ENCODE measurements around the gene PLEKHG3. TPM values are rescaled to one million over a fixed set of nuclear protein-coding genes. Genes with fewer than 3 reads are reported as not detected.

Gene PLEKHG3
- total and polyA plus RNA-seq, 7 experiments from 2014 or later = 0.17 to 43.6 (median 2.0) TPM

DNA sequence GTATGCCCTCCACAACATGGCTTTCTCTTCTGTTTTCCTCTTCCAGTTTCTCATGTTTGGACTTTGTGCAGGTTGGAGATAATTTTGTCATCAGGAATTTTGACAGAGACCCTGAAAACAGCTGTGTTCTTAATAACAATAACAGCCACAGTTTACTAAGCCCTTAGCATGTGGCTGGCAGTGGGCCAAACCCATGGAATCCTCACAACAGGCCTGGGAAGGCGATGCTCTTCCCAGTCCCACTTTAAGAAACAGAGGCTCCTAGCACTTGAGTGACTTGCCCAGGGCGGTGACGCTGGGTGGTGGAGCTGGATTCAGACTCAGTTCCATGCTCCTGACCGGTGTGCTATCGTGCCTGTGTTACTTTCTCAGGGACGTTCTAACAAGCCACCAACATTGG is 20.1 kb upstream of the PLEKHG3 start:
- ATAC-seq (no peak), DNase-seq (no peak)
- intact Hi-C loops (cut with micrococcal nuclease) = no loop called here
- H3K36me3 ChIP-seq (ENCODE audit: control insufficient read depth in 2 of 3, insufficient read depth in 3 of 3, low read length in 3 of 3) = no peaks in the 10 kb centered on the region
- H3K4me3 ChIP-seq (ENCODE audit: low read length) = no peak overlapping the region
- H3K27me3 ChIP-seq (ENCODE audit: control insufficient read depth in 2 of 2, insufficient read depth in 2 of 2, low read length in 2 of 2) = no peaks in the 10 kb centered on the region
- Mint-ChIP-seq H3K4me3 (no peak overlapping the region), H3K36me3 (no peaks in the 10 kb centered on the region), H3K27me3 (peaks cover 0 to 11% (median 3%) of the 10 kb centered on the region in 5 donors), H3K9me3 (no peaks in the 10 kb centered on the region), H3K27ac (no peak overlapping the region), H3K4me1 (peaks cover 0 to 26% (median 5%) of the 10 kb centered on the region in 7 donors)
- H3K4me1 ChIP-seq (ENCODE audit: control insufficient read depth in 2 of 2, insufficient read depth in 2 of 2, low read length in 2 of 2) = peaks cover 0 to 11% of the 10 kb centered on the region in 2 donors
- ChIA-PET POLR2A (no interaction called here), CTCF (interaction anchor here (0.6 kb wide), 1 partner anchor 48 kb away, joined by 3 read pairs; no protein-coding TSS in a partner anchor)
- no peaks in the 10 kb centered on the region for H3K9me3 ChIP-seq (ENCODE audit: control insufficient read depth in 2 of 3, low read length in 3 of 3)
- no peak overlapping the region for H3K27ac ChIP-seq (ENCODE audit: low read depth, low read length)

DNA sequence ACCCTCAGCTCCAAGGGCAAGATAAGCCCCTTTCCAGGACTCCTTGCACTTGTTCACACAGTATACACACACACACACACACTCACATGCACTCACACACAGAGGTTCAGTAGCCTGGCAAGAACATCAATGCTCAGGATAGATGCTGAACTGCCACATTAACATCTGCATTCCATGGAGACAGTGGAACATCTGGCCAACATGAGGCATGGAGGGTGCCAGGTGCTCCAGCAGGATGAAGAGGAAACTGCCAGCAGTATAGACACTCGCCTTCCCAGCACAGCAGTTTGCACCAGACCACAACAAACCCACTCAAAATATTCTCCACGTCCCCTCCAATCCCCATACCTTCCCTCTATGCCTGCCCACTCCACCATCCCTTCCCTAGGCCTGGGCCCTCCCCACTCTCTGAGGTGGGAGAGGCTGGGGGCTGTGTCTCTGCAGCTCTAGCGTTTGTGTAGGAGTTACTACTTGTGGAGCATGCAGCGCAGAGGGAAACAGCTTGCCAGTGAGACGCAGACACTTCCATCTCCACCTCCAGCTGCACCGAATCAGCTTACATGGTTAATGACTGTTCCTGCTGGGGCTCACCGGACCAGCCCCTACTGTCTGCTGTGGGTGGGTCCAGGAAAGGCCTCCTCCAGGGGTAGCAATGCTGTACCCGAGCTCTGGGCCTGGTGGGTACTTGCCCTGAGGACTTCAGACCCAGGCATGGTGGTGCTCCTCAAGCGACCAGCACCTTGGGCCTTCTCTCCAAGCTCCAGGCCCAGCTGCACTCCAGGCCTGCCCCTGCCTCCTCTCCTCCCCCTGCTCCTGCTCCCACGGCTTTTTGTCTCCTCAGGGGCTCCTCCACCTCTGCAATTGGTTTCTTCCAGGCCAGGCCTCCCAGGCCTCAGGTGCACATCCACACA is 18.6 kb upstream of the PLEKHG3 start:
- no peak for DNase-seq
- H3K27me3 ChIP-seq (ENCODE audit: control insufficient read depth in 2 of 2, insufficient read depth in 2 of 2, low read length in 2 of 2) = no peaks in the 10 kb centered on the region
- H3K36me3 ChIP-seq (ENCODE audit: control insufficient read depth in 2 of 3, insufficient read depth in 3 of 3, low read length in 3 of 3) = no peaks in the 10 kb centered on the region
- H3K4me1 ChIP-seq (ENCODE audit: control insufficient read depth in 2 of 2, insufficient read depth in 2 of 2, low read length in 2 of 2) = peaks cover 0 to 16% of the 10 kb centered on the region in 2 donors
- intact Hi-C loops (cut with micrococcal nuclease) = no loop called here
- Mint-ChIP-seq H3K4me3 (no peak overlapping the region), H3K27me3 (peaks cover 0 to 21% (median 3%) of the 10 kb centered on the region in 5 donors), H3K27ac (peak overlapping the region in 1 of 9 donors; percentile 53), H3K9me3 (no peaks in the 10 kb centered on the region), H3K36me3 (no peaks in the 10 kb centered on the region), H3K4me1 (peaks cover 0 to 17% (median 6%) of the 10 kb centered on the region in 7 donors)
- no peaks in the 10 kb centered on the region for H3K9me3 ChIP-seq (ENCODE audit: control insufficient read depth in 2 of 3, low read length in 3 of 3)
- H3K4me3 ChIP-seq (ENCODE audit: low read length) = no peak overlapping the region
- POLR2A ChIA-PET = no interaction called here
- ATAC-seq = no peak
- H3K27ac ChIP-seq (ENCODE audit: low read depth, low read length) = no peak overlapping the region
- CTCF ChIA-PET = interaction anchor here (0.6 to 1.0 kb wide), 3 partner anchors 21 to 161 kb away, joined by 3 read pairs; no protein-coding TSS in a partner anchor

DNA sequence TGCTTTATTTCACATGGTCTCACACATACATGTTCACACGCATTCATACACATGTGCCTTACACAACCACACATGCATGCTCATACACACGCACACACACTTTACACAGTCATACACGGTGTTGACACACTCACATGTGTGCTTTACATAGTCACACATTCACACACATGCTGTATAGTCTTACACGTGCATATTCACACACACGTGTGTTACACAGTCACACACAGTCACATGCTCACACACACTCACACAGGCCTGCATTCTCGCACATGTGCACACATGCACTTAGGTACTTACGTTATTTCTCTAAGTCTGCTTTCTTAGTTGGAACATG is 18.0 kb upstream of the PLEKHG3 start:
- Mint-ChIP-seq H3K4me3 (no peak overlapping the region), H3K4me1 (peaks cover 0 to 19% (median 6%) of the 10 kb centered on the region in 7 donors), H3K36me3 (no peaks in the 10 kb centered on the region), H3K9me3 (no peaks in the 10 kb centered on the region), H3K27ac (no peak overlapping the region), H3K27me3 (peaks cover 0 to 21% (median 3%) of the 10 kb centered on the region in 5 donors)
- POLR2A ChIA-PET = no interaction called here
- ATAC-seq = no peak
- no peaks in the 10 kb centered on the region for H3K36me3 ChIP-seq (ENCODE audit: control insufficient read depth in 2 of 3, insufficient read depth in 3 of 3, low read length in 3 of 3)
- CTCF ChIA-PET = no interaction called here
- DNase-seq = no peak
- H3K4me3 ChIP-seq (ENCODE audit: low read length) = no peak overlapping the region
- no peaks in the 10 kb centered on the region for H3K9me3 ChIP-seq (ENCODE audit: control insufficient read depth in 2 of 3, low read length in 3 of 3)
- intact Hi-C loops (cut with micrococcal nuclease) = no loop called here
- no peak overlapping the region for H3K27ac ChIP-seq (ENCODE audit: low read depth, low read length)
- H3K4me1 ChIP-seq (ENCODE audit: control insufficient read depth in 2 of 2, insufficient read depth in 2 of 2, low read length in 2 of 2) = peaks cover 0 to 16% of the 10 kb centered on the region in 2 donors
- no peaks in the 10 kb centered on the region for H3K27me3 ChIP-seq (ENCODE audit: control insufficient read depth in 2 of 2, insufficient read depth in 2 of 2, low read length in 2 of 2)

DNA sequence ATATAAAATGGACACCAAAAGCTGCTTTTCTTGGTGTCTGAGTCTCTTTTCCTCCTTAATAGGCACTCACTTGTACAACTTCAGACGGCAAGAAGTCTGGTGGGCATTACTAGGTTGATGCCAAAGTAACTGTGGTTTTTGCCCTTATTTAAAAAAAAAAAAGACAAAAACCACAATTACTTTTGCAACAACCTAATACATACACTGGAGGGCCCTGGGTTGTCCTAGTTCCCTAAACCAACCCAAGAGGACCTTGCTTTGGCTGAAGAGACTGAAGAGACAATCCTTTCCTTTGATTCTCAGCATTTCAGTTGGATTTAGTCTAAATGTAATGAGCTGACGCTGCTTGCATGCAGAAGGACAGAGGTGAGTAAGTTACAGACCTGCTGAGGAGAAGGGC is 16.2 kb upstream of the PLEKHG3 start:
- no peaks in the 10 kb centered on the region for H3K9me3 ChIP-seq (ENCODE audit: control insufficient read depth in 2 of 3, low read length in 3 of 3)
- H3K9me3 Mint-ChIP-seq = no peaks in the 10 kb centered on the region
- H3K4me3 Mint-ChIP-seq = peak overlapping the region in 1 of 10 donors; percentile 29
- no peaks in the 10 kb centered on the region for H3K36me3 ChIP-seq (ENCODE audit: control insufficient read depth in 2 of 3, insufficient read depth in 3 of 3, low read length in 3 of 3)
- DNase-seq = no peak
- H3K27me3 ChIP-seq (ENCODE audit: control insufficient read depth in 2 of 2, insufficient read depth in 2 of 2, low read length in 2 of 2) = no peaks in the 10 kb centered on the region
- intact Hi-C loops (cut with micrococcal nuclease) = no loop called here
- CTCF ChIA-PET = interaction anchor here (1.2 kb wide), 1 partner anchor 62 kb away, joined by 6 read pairs; no protein-coding TSS in a partner anchor
- no peak overlapping the region for H3K27ac Mint-ChIP-seq
- ATAC-seq = peak; percentile 49
- H3K4me3 ChIP-seq (ENCODE audit: low read length) = no peak overlapping the region
- POLR2A ChIA-PET = no interaction called here
- peaks cover 0 to 31% (median 6%) of the 10 kb centered on the region in 7 donors for H3K4me1 Mint-ChIP-seq
- H3K4me1 ChIP-seq (ENCODE audit: control insufficient read depth in 2 of 2, insufficient read depth in 2 of 2, low read length in 2 of 2) = peaks cover 0 to 16% of the 10 kb centered on the region in 2 donors
- no peak overlapping the region for H3K27ac ChIP-seq (ENCODE audit: low read depth, low read length)
- H3K27me3 Mint-ChIP-seq = peaks cover 0 to 28% (median 7%) of the 10 kb centered on the region in 5 donors
- H3K36me3 Mint-ChIP-seq = no peaks in the 10 kb centered on the region

DNA sequence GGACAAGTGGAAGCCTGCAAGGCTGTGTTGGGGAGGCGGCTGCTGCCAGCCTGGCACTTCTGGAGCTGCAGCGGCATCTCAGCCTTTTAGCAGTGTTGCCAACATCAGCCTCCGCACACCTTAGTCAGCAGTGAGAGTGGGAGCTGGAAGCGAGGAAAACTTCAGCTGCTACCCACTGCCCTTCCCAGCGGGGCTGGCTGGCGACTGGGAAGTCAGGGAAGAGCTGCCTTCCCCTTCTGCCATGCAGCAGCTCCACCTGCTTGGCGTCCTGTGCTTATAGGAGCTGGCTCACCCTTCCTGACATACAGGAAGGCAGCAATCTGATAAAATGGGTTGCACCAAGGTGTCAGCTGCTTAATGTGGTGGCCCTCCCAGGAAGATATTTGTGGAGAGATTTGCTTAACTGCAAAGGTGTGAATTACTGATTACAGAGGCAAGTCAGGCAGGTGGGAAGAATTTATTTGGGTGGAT is 15.4 kb upstream of the PLEKHG3 start:
- Mint-ChIP-seq H3K27ac (peak overlapping the region in 1 of 9 donors; percentile 55), H3K36me3 (no peaks in the 10 kb centered on the region), H3K4me3 (peak overlapping the region in 1 of 10 donors; percentile 11), H3K9me3 (no peaks in the 10 kb centered on the region), H3K4me1 (peaks cover 0 to 33% (median 6%) of the 10 kb centered on the region in 7 donors), H3K27me3 (peaks cover 0 to 32% (median 7%) of the 10 kb centered on the region in 5 donors)
- Histone ChIP-seq H3K36me3 (ENCODE audit: control insufficient read depth in 2 of 3, insufficient read depth in 3 of 3, low read length in 3 of 3) (no peaks in the 10 kb centered on the region), H3K27ac (ENCODE audit: low read depth, low read length) (no peak overlapping the region), H3K9me3 (ENCODE audit: control insufficient read depth in 2 of 3, low read length in 3 of 3) (no peaks in the 10 kb centered on the region), H3K4me3 (ENCODE audit: low read length) (no peak overlapping the region), H3K4me1 (ENCODE audit: control insufficient read depth in 2 of 2, insufficient read depth in 2 of 2, low read length in 2 of 2) (peaks cover 0 to 16% of the 10 kb centered on the region in 2 donors), H3K27me3 (ENCODE audit: control insufficient read depth in 2 of 2, insufficient read depth in 2 of 2, low read length in 2 of 2) (no peaks in the 10 kb centered on the region)
- CTCF ChIA-PET = interaction anchor here (1.2 kb wide), 1 partner anchor 61 kb away, joined by 6 read pairs; no protein-coding TSS in a partner anchor
- DNase-seq (no peak), ATAC-seq (no peak)
- POLR2A ChIA-PET = no interaction called here
- intact Hi-C loops (cut with micrococcal nuclease) = no loop called here

DNA sequence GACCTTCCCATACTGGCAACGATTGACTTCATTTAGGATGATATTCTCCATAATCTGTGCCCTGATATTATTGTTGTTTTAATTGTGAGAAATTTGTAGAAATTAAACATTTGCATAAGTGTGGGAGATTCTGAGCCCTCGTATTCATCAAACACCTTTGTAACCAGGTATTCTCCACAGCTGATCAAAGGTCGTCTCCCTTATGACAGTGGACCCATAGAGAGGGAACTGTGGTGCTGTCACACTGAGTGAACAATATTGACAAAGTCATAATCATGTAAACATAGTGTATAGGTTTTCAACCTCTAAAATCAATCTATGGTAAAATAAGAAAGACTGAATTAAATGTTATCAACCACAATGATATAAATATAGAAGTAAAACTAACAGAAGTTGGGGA is 14.9 kb upstream of the PLEKHG3 start:
- Mint-ChIP-seq H3K4me3 (peak overlapping the region in 1 of 10 donors; percentile 11), H3K27me3 (peaks cover 0 to 36% (median 7%) of the 10 kb centered on the region in 5 donors), H3K4me1 (peaks cover 0 to 34% (median 6%) of the 10 kb centered on the region in 7 donors), H3K9me3 (no peaks in the 10 kb centered on the region), H3K36me3 (no peaks in the 10 kb centered on the region), H3K27ac (no peak overlapping the region)
- Histone ChIP-seq H3K4me3 (ENCODE audit: low read length) (no peak overlapping the region), H3K27me3 (ENCODE audit: control insufficient read depth in 2 of 2, insufficient read depth in 2 of 2, low read length in 2 of 2) (no peaks in the 10 kb centered on the region), H3K36me3 (ENCODE audit: control insufficient read depth in 2 of 3, insufficient read depth in 3 of 3, low read length in 3 of 3) (no peaks in the 10 kb centered on the region), H3K9me3 (ENCODE audit: control insufficient read depth in 2 of 3, low read length in 3 of 3) (no peaks in the 10 kb centered on the region), H3K4me1 (ENCODE audit: control insufficient read depth in 2 of 2, insufficient read depth in 2 of 2, low read length in 2 of 2) (peaks cover 0 to 16% of the 10 kb centered on the region in 2 donors), H3K27ac (ENCODE audit: low read depth, low read length) (no peak overlapping the region)
- intact Hi-C loops (cut with micrococcal nuclease) = no loop called here
- ChIA-PET CTCF (no interaction called here), POLR2A (no interaction called here)
- no peak for DNase-seq
- no peak for ATAC-seq

Measured in naive thymus-derived CD4-positive, alpha-beta T cell (primary cell).